NB4 (cell line): ENCODE data around the gene SHISA6.

Experiments
- DNase-seq: peaks from one replicate; pipeline ENCODE4 v3.0.0; 2010; ENCODE audit warnings: low read depth
- H3K4me3 ChIP-seq: one replicate; pipeline ENCODE4 v1.5.1; 2011; ENCODE audit warnings: mild to moderate bottlenecking, low read depth, low read length, moderate library complexity
- CTCF ChIP-seq: IDR thresholded peaks from one replicate; pipeline ENCODE4 v1.5.1; 2012; ENCODE audit warnings: low read depth, low read length
- MAX ChIP-seq: IDR thresholded peaks from 2 replicates; pipeline ENCODE4 v1.6.1; 2011; ENCODE audit warnings: low read depth, low read length
- MYC ChIP-seq: IDR thresholded peaks from 2 replicates; pipeline ENCODE4 v1.6.1; 2011; ENCODE audit warnings: low read depth, low read length
- POLR2A ChIP-seq: IDR thresholded peaks from 2 replicates; pipeline ENCODE4 v1.6.1; 2011; ENCODE audit warnings: mild to moderate bottlenecking; ENCODE audit not compliant: insufficient read length; ENCODE audit errors: extremely low read depth

The SHISA6 gene

GRCh38 chr17:11267999-11268575 lies 27.1 kb downstream of the SHISA6 start:
- DNase-seq, result no peak
- H3K4me3 ChIP-seq, result no peak overlapping the region
- no peak for TF ChIP-seq POLR2A
- TF ChIP-seq MYC, result no peak
- TF ChIP-seq CTCF, result no peak
- TF ChIP-seq MAX, result no peak

- TF ChIP-seq CTCF, result no peak
- TF ChIP-seq MAX, result no peak
- no peak for TF ChIP-seq MYC
- no peak for DNase-seq
- H3K4me3 ChIP-seq, result no peak overlapping the region
Measured at GRCh38 chr17:11269210-11269609, 28.2 kb downstream of the SHISA6 start.

- no peak overlapping the region for H3K4me3 ChIP-seq
- TF ChIP-seq POLR2A (no peak), MYC (no peak), CTCF (no peak), MAX (no peak)
- no peak for DNase-seq
Measured at GRCh38 chr17:11272191-11272590, 31.2 kb downstream of the SHISA6 start.

GRCh38 chr17:11273596-11273995 lies 32.6 kb downstream of the SHISA6 start:
- DNase-seq, result no peak
- no peak for TF ChIP-seq MAX
- TF ChIP-seq MYC, result no peak
- TF ChIP-seq CTCF, result no peak
- TF ChIP-seq POLR2A, result no peak
- no peak overlapping the region for H3K4me3 ChIP-seq

GRCh38 chr17:11274106-11274505 lies 33.1 kb downstream of the SHISA6 start:
- no peak for DNase-seq
- H3K4me3 ChIP-seq, result no peak overlapping the region
- TF ChIP-seq CTCF (no peak), MYC (no peak), POLR2A (no peak), MAX (no peak)

GRCh38 chr17:11276486-11276885 lies 35.5 kb downstream of the SHISA6 start:
- TF ChIP-seq MAX, result no peak
- TF ChIP-seq POLR2A, result no peak
- no peak for TF ChIP-seq CTCF
- TF ChIP-seq MYC, result no peak
- DNase-seq, result no peak
- H3K4me3 ChIP-seq, result no peak overlapping the region
